Karpas-422 (cell line): Measurements from ENCODE around the gene PACSIN1. TPM values are rescaled to one million over a fixed set of nuclear protein-coding genes. Genes with fewer than 3 reads are reported as not detected.

Source experiments
- DNase-seq: peaks from one replicate; pipeline ENCODE4 v3.0.0-alpha.2; 2015
- H2AFZ ChIP-seq: fragments of 200-600 bp; sonication (generic); 2 replicates; pipeline ENCODE4 v1.6.1; 2014; ENCODE audit warnings: antibody characterized with exemption, low read length, mixed read lengths
- H3K27ac ChIP-seq: fragments of 200-600 bp; sonication (generic); 2 replicates; pipeline ENCODE4 v1.5.1; 2014; ENCODE audit warnings: mild to moderate bottlenecking, low read length, moderate library complexity
- H3K27me3 ChIP-seq: fragments of 200-600 bp; sonication (generic); 2 replicates; pipeline ENCODE4 v1.6.1; 2014; ENCODE audit warnings: low read length, mixed read lengths
- H3K36me3 ChIP-seq: fragments of 200-600 bp; sonication (generic); 2 replicates; pipeline ENCODE4 v1.6.1; 2014; ENCODE audit warnings: low read length, mixed read lengths; ENCODE audit not compliant: insufficient read depth
- H3K4me1 ChIP-seq: fragments of 200-600 bp; sonication (generic); 2 replicates; pipeline ENCODE4 v1.6.1; 2014; ENCODE audit warnings: mild to moderate bottlenecking, low read length, mixed read lengths
- H3K4me2 ChIP-seq: fragments of 200-600 bp; sonication (generic); 2 replicates; pipeline ENCODE4 v1.6.1; 2014; ENCODE audit warnings: low read length, low read depth, mild to moderate bottlenecking; ENCODE audit not compliant: poor library complexity, severe bottlenecking
- H3K4me3 ChIP-seq: fragments of 200-600 bp; sonication (generic); 2 replicates; pipeline ENCODE4 v1.5.1; 2014; ENCODE audit warnings: mild to moderate bottlenecking, antibody characterized with exemption, low read length, mixed read lengths
- H3K79me2 ChIP-seq: fragments of 200-600 bp; sonication (generic); 2 replicates; pipeline ENCODE4 v1.6.1; 2014; ENCODE audit warnings: mild to moderate bottlenecking, low read length, mixed read lengths
- H3K9ac ChIP-seq: fragments of 200-600 bp; sonication (generic); 2 replicates; pipeline ENCODE4 v1.6.0; 2014; ENCODE audit warnings: low read length
- H3K9me2 ChIP-seq: fragments of 200-600 bp; sonication (generic), shearing (Covaris generic); replicated peaks from 2 replicates; pipeline ENCODE4 v1.6.0; 2014; ENCODE audit warnings: mild to moderate bottlenecking, low read length, moderate library complexity; ENCODE audit not compliant: insufficient read depth
- H3K9me3 ChIP-seq: fragments of 300-700, 200-600 bp; sonication (generic); 2 replicates; pipeline ENCODE4 v1.6.1; 2014; ENCODE audit warnings: low read length, mixed read lengths
- H4K20me1 ChIP-seq: fragments of 200-600 bp; sonication (generic); 2 replicates; pipeline ENCODE4 v1.6.1; 2014; ENCODE audit warnings: mild to moderate bottlenecking, antibody characterized with exemption, low read length, low read depth; ENCODE audit not compliant: insufficient read depth
- total RNA-seq: library from RNA; depleted of rRNA; stranded (reverse); fragments of >200 nt; shearing (Covaris generic); gene quantifications from 2 replicates; pipeline ENCODE4 v1.2.3, GENCODE V29; 2014; ENCODE audit warnings: low replicate concordance

Gene PACSIN1
- total RNA-seq, 1 experiment from 2014 or later, result not detected

DNA sequence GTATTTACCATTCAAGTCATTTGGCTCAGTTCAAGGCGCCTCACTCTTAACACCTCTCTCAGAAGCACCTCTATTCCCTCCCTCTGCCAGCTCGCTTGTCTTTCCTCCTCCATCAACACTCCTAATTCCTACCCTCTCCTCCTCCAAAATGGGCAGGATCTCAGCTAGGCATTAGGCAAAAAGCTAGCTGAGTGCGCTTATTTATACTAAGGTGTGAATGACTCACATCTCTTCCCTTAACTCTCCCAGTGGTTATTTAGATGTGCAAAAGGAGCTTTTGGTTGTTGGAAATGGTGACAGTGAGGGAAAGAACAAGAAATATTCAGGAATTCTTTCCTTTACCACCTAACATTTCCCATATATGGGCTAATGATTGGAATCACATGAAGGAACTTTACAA lies 29.1 kb downstream of the PACSIN1 start:
- no peaks in the 10 kb centered on the region for H3K79me2 ChIP-seq
- H3K4me3 ChIP-seq, result no peak overlapping the region
- H3K36me3 ChIP-seq, result no peaks in the 10 kb centered on the region
- H3K4me2 ChIP-seq, result no peak overlapping the region
- H3K27me3 ChIP-seq, result no peaks in the 10 kb centered on the region
- H3K9me3 ChIP-seq, result no peaks in the 10 kb centered on the region
- no peak overlapping the region for H3K9ac ChIP-seq
- H4K20me1 ChIP-seq, result no peaks in the 10 kb centered on the region
- H2AFZ ChIP-seq, result no peak overlapping the region
- H3K9me2 ChIP-seq, result no peaks in the 10 kb centered on the region
- no peak for DNase-seq
- H3K27ac ChIP-seq, result no peak overlapping the region
- H3K4me1 ChIP-seq, result no peaks in the 10 kb centered on the region

DNA sequence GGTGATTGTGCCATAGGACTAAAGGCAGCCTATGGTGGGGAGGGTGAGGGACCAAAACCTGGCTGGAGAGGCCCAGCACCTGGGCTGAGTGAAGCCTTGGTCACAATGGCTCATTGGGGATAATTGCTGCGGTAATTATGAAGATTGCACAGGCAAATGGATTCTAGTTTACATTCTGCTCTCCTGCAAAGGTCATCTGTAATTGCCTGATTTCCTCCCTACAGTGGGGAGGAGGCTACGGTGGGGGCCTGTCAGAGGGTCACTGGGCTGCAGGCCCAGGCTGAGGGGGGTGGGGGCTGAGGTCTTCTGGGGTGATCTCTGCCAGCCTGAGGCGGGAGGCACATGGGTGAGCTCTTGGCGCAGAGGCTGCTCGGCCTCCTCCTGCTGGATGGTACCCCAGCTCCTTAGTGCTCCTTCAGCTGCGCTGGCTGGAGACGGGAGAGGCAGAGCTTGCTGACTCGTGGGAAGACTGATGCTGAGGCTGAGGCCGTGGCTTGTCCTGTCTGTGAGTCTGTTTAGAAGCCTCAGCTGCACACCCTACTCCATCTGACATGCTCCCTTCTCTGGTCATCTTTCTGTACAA lies 30.3 kb downstream of the PACSIN1 start:
- Histone ChIP-seq H3K36me3 (no peaks in the 10 kb centered on the region), H3K27ac (no peak overlapping the region), H2AFZ (no peak overlapping the region), H3K27me3 (no peaks in the 10 kb centered on the region), H3K79me2 (no peaks in the 10 kb centered on the region), H3K4me2 (no peak overlapping the region), H4K20me1 (no peaks in the 10 kb centered on the region), H3K9me2 (no peaks in the 10 kb centered on the region), H3K9ac (no peak overlapping the region), H3K9me3 (no peaks in the 10 kb centered on the region), H3K4me1 (no peaks in the 10 kb centered on the region), H3K4me3 (no peak overlapping the region)
- DNase-seq, result no peak

DNA sequence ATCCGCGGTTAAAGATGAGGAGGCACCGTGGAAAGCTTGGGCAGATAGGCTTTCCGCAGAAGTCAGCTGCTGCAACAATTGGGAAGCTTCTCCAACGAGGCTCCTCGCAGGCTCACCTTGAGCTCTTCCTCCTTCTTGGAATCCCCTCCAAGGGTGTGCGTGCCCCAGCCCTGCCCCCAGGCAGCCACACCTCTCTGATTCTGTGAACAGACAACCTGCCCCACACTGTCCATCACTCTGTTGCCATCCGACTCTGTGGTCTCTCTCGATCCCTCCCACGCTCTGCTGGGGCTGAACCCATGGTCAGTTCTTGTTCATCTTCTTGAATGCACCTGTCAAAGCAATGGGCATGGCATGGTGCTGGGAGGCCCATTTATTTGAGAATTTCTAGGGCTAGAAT lies 31.5 kb downstream of the PACSIN1 start:
- Histone ChIP-seq H3K9me3 (no peaks in the 10 kb centered on the region), H3K27ac (no peak overlapping the region), H3K4me3 (no peak overlapping the region), H3K79me2 (no peaks in the 10 kb centered on the region), H3K9me2 (no peaks in the 10 kb centered on the region), H3K9ac (no peak overlapping the region), H3K4me1 (no peaks in the 10 kb centered on the region), H3K4me2 (no peak overlapping the region), H4K20me1 (no peaks in the 10 kb centered on the region), H3K27me3 (no peaks in the 10 kb centered on the region), H3K36me3 (no peaks in the 10 kb centered on the region), H2AFZ (no peak overlapping the region)
- DNase-seq, result no peak

DNA sequence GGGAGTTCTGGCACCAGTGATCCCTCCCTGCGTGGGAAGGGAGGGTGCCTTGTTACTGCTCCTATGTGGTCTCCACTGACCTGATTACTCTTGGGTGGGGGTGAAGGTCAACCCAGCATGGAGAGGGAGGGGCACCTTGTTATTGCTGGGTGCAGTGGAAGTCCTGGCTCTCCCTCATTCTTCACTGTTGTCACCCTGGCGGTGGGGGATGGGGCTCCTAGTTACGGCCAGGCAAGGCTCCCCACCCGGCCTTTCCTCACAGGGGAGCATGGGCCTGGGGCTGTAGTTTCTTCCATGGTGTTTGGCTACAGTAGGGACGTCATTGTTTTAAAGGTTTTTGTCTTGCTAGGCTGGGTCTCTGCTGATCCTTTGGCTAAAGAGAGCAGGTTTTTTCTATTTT lies 40.8 kb downstream of the PACSIN1 start:
- DNase-seq, result no peak
- H2AFZ ChIP-seq, result no peak overlapping the region

DNA sequence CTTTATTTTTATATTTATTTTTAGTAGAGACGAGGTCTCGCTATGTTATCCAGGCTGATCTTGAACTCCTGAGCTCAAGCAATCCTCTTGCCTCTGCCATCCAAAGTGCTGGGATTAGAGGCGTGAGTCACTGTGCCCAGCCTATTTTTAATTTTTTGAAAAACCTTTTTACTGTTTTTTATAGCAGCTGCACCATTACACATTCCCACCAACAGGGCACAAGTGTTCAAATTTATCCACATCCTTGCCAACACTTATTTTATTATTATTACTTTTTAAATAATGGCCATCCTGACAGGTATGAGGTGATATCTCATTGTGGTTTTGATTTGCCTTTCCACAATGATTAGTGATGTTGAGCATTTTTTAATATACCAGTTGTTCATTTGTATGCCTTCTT lies 42.5 kb downstream of the PACSIN1 start:
- Histone ChIP-seq H3K9ac (no peak overlapping the region), H2AFZ (no peak overlapping the region), H3K27ac (no peak overlapping the region), H3K36me3 (no peaks in the 10 kb centered on the region), H3K79me2 (no peaks in the 10 kb centered on the region), H4K20me1 (no peaks in the 10 kb centered on the region), H3K9me3 (peaks cover 3% of the 10 kb centered on the region; the same call in 1 of the 2 replicates), H3K27me3 (no peaks in the 10 kb centered on the region), H3K4me1 (no peaks in the 10 kb centered on the region), H3K9me2 (no peaks in the 10 kb centered on the region), H3K4me2 (no peak overlapping the region), H3K4me3 (no peak overlapping the region)
- DNase-seq, result no peak

More for the DNA sequence above, 40.8 kb downstream of the PACSIN1 start:
- H3K4me1 ChIP-seq, result no peaks in the 10 kb centered on the region
- no peak overlapping the region for H3K4me2 ChIP-seq
- H3K36me3 ChIP-seq, result no peaks in the 10 kb centered on the region
- no peaks in the 10 kb centered on the region for H3K27me3 ChIP-seq
- peaks cover 3% of the 10 kb centered on the region; the same call in 1 of the 2 replicates for H3K9me3 ChIP-seq
- no peak overlapping the region for H3K9ac ChIP-seq
- no peaks in the 10 kb centered on the region for H3K9me2 ChIP-seq
- no peak overlapping the region for H3K27ac ChIP-seq
- H3K79me2 ChIP-seq, result no peaks in the 10 kb centered on the region
- H4K20me1 ChIP-seq, result no peaks in the 10 kb centered on the region
- H3K4me3 ChIP-seq, result no peak overlapping the region

DNA sequence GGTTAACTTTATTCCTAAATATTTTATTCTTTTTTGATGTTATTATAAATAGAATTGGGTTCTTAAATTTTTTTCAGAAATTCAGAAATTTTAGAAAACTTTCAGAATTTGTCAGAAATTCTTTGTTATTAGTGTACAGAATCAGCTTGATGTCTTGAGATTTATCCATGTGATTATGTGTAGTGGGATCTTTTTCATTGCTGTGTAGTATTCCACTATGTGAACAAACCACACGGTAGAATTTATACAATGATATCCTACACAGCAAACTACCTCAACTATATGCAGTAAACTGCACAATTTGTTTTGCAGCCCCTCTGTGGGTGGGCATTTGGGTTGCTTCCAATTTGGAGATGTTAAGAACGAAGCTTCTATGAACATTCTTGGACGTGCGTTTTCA lies 43.9 kb downstream of the PACSIN1 start:
- no peaks in the 10 kb centered on the region for H3K9me2 ChIP-seq
- H4K20me1 ChIP-seq, result no peaks in the 10 kb centered on the region
- no peaks in the 10 kb centered on the region for H3K4me1 ChIP-seq
- H3K4me2 ChIP-seq, result no peak overlapping the region
- no peak overlapping the region for H3K27ac ChIP-seq
- no peak overlapping the region for H2AFZ ChIP-seq
- no peaks in the 10 kb centered on the region for H3K36me3 ChIP-seq
- DNase-seq, result no peak
- H3K79me2 ChIP-seq, result no peaks in the 10 kb centered on the region
- no peak overlapping the region for H3K4me3 ChIP-seq
- peaks cover 3% of the 10 kb centered on the region; the same call in 1 of the 2 replicates for H3K9me3 ChIP-seq
- H3K9ac ChIP-seq, result no peak overlapping the region
- H3K27me3 ChIP-seq, result no peaks in the 10 kb centered on the region

DNA sequence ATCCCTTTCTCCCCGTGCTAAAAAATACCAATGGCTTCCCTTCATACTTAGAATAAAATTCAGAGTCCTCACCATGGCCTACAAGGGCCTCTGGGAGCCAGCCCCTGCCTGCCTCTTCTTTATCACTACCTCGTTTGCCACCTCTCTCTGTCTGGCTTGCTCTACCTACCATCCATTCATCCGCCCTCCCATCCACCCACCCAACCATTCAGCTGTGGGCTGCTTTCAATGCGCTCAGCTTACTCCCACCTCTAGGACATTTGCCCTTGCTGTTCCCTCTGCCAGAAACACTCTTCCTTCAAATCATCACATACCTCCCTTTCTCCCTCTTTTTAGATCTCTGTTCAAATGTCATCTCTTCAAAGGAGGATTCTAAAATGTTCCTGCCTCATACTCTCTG lies 44.4 kb downstream of the PACSIN1 start:
- no peak overlapping the region for H3K9ac ChIP-seq
- no peaks in the 10 kb centered on the region for H3K36me3 ChIP-seq
- DNase-seq, result no peak
- H4K20me1 ChIP-seq, result no peaks in the 10 kb centered on the region
- peaks cover 3% of the 10 kb centered on the region; the same call in 1 of the 2 replicates for H3K9me3 ChIP-seq
- no peaks in the 10 kb centered on the region for H3K9me2 ChIP-seq
- H3K79me2 ChIP-seq, result no peaks in the 10 kb centered on the region
- no peaks in the 10 kb centered on the region for H3K4me1 ChIP-seq
- H3K4me2 ChIP-seq, result no peak overlapping the region
- H2AFZ ChIP-seq, result no peak overlapping the region
- H3K27me3 ChIP-seq, result no peaks in the 10 kb centered on the region
- no peak overlapping the region for H3K4me3 ChIP-seq
- H3K27ac ChIP-seq, result no peak overlapping the region

DNA sequence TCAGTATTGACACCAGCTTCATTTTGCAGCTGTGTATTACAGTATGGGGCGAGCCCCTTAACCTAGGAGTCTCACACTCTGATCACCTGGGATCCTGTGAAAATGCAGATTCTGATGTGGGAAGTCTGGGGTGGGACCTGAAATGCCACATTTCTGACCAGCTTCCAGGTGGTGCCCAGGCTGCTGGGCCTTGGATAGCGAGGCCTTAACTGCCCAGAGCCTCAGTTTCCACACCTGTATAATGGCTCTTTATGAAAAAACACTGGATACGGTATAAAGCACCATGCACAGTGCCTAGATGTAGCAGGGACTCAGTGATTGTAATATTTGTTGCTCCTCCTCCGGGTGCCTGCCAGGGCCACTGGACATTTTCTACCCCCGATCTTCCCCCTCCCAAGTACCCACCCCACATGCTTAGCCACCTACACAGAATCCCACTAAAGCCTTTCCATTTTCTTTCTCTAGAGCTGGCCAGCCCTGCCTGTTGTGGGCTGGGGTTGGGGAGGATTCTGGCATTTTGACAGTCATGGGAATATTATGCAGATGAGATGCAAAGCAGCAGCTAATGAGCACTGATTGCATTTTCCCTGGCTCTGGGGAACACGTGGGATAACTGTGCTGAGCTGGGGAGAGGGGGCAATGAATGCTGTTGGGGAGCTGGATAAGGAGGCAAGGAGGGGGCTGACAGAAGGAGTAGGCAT lies 45.5 kb downstream of the PACSIN1 start:
- Histone ChIP-seq H3K27me3 (no peaks in the 10 kb centered on the region), H3K9me2 (no peaks in the 10 kb centered on the region), H3K9ac (no peak overlapping the region), H3K9me3 (peaks cover 3% of the 10 kb centered on the region; the same call in 1 of the 2 replicates), H3K27ac (no peak overlapping the region), H3K4me2 (no peak overlapping the region), H3K36me3 (no peaks in the 10 kb centered on the region), H3K79me2 (no peaks in the 10 kb centered on the region), H3K4me3 (no peak overlapping the region), H2AFZ (no peak overlapping the region), H3K4me1 (no peaks in the 10 kb centered on the region), H4K20me1 (no peaks in the 10 kb centered on the region)
- DNase-seq, result no peak
